ENCODE results near the gene NFIC. TPM values are rescaled to one million over a fixed set of nuclear protein-coding genes. Genes with fewer than 3 reads are reported as not detected.

Gene NFIC
- polyA plus RNA-seq, 1 of the 3 experiments (the other 2 are of a cell fraction) = 7.2 TPM

- H3K79me2 ChIP-seq (ENCODE audit: insufficient read depth) = peaks cover 96% of the 10 kb centered on the region
- TF ChIP-seq RCOR1 (IDR thresholded peaks at IDR 0.05; ENCODE audit: low read length) = no peak
- no peak for TF ChIP-seq MXI1 (IDR thresholded peaks at IDR 0.05; ENCODE audit: low read depth, low read length)
- no peak for TF ChIP-seq EP300 (IDR thresholded peaks at IDR 0.05; ENCODE audit: borderline replicate concordance in 1 of 2, low read depth in 1 of 2, low read length in 1 of 2)
- no peak for TF ChIP-seq CHD2 (IDR thresholded peaks at IDR 0.05; ENCODE audit: low read length, partially characterized antibody)
- no peak for TF ChIP-seq USF2 (IDR thresholded peaks at IDR 0.05; ENCODE audit: borderline replicate concordance, low read depth, low read length)
- TF ChIP-seq YY1 (IDR thresholded peaks at IDR 0.05; ENCODE audit: low read depth) = no peak
- TF ChIP-seq FOXM1 (IDR thresholded peaks at IDR 0.05; ENCODE audit: low read depth) = no peak
- no peak overlapping the region for H3K4me2 ChIP-seq
- ChIA-PET POLR2A (no interaction called here), CTCF (interaction anchor here (1.1 to 1.2 kb wide), 2 partner anchors 10 to 13 kb away, joined by 3 read pairs; no protein-coding TSS in a partner anchor)
- H2AFZ ChIP-seq (ENCODE audit: low read depth) = no peak overlapping the region
- H3K9me3 ChIP-seq = no peaks in the 10 kb centered on the region
- WGBS (ENCODE audit: low lambda C conversion rate) = 94% methylated on average over 19 of the region's 31 CpGs
- H3K27me3 ChIP-seq (ENCODE audit: insufficient read depth) = no peaks in the 10 kb centered on the region
- H4K20me1 ChIP-seq (ENCODE audit: insufficient read depth) = peaks cover 62% of the 10 kb centered on the region
- H3K4me3 ChIP-seq (ENCODE audit: low read depth in 2 of 2, low read length in 1 of 2) = no peak overlapping the region
- peaks cover 5 to 8% of the 10 kb centered on the region in 2 experiments for H3K36me3 ChIP-seq (replicated peaks in 1 of 2; ENCODE audit: control insufficient read depth in 1 of 2, insufficient read depth in 2 of 2, low read length in 1 of 2)
- H3K27ac ChIP-seq (ENCODE audit: low read depth in 2 of 2, low read length in 1 of 2) = no peak overlapping the region
- DNase-seq = no peak
- H3K9ac ChIP-seq = no peak overlapping the region
- H3K9me2 ChIP-seq = no peaks in the 10 kb centered on the region
- H3K4me1 ChIP-seq (ENCODE audit: control insufficient read depth in 1 of 2, insufficient read depth in 2 of 2, low read depth in 1 of 2, low read length in 1 of 2) = peaks cover 0 to 4% of the 10 kb centered on the region in 2 experiments; a peak in 2 of 4 replicates
- no peaks in the 10 kb centered on the region for H3F3A ChIP-seq (replicated peaks; ENCODE audit: insufficient read depth)
These were observed 31.9 kb downstream of the NFIC start for GRCh38 chr19:3398114-3398899.

- no peaks in the 10 kb centered on the region for H3K27me3 ChIP-seq (ENCODE audit: insufficient read depth)
- H3K4me2 ChIP-seq = no peak overlapping the region
- H3K9ac ChIP-seq = no peak overlapping the region
- ChIA-PET POLR2A (no interaction called here), CTCF (interaction anchor here (1.1 to 1.2 kb wide), 2 partner anchors 11 to 12 kb away, joined by 3 read pairs; no protein-coding TSS in a partner anchor)
- 85% methylated on average over 9 of the region's 10 CpGs for WGBS (ENCODE audit: low lambda C conversion rate)
- peaks cover 5 to 8% of the 10 kb centered on the region in 2 experiments for H3K36me3 ChIP-seq (replicated peaks in 1 of 2; ENCODE audit: control insufficient read depth in 1 of 2, insufficient read depth in 2 of 2, low read length in 1 of 2)
- no peak overlapping the region for H2AFZ ChIP-seq (ENCODE audit: low read depth)
- DNase-seq = no peak
- peaks cover 94% of the 10 kb centered on the region for H3K79me2 ChIP-seq (ENCODE audit: insufficient read depth)
- H3K9me3 ChIP-seq = no peaks in the 10 kb centered on the region
- H3F3A ChIP-seq (replicated peaks; ENCODE audit: insufficient read depth) = no peaks in the 10 kb centered on the region
- peaks cover 0 to 7% of the 10 kb centered on the region in 2 experiments; a peak in 2 of 4 replicates for H3K4me1 ChIP-seq (ENCODE audit: control insufficient read depth in 1 of 2, insufficient read depth in 2 of 2, low read depth in 1 of 2, low read length in 1 of 2)
- no peak overlapping the region for H3K4me3 ChIP-seq (ENCODE audit: low read depth in 2 of 2, low read length in 1 of 2)
- H4K20me1 ChIP-seq (ENCODE audit: insufficient read depth) = peaks cover 61% of the 10 kb centered on the region
- H3K27ac ChIP-seq (ENCODE audit: low read depth in 2 of 2, low read length in 1 of 2) = no peak overlapping the region
- H3K9me2 ChIP-seq = no peaks in the 10 kb centered on the region
- TF ChIP-seq FOSL2 (IDR thresholded peaks at IDR 0.05; ENCODE audit: borderline replicate concordance, low read depth) (no peak), JUND (IDR thresholded peaks at IDR 0.05) (no peak), SIN3A (IDR thresholded peaks at IDR 0.05; ENCODE audit: borderline replicate concordance, low read depth, low read length) (no peak), USF2 (IDR thresholded peaks at IDR 0.05; ENCODE audit: borderline replicate concordance, low read depth, low read length) (no peak), TEAD4 (IDR thresholded peaks at IDR 0.05; ENCODE audit: borderline replicate concordance, insufficient read depth) (no peak), FOXJ3 (CRISPR knock-in tag; IDR thresholded peaks at IDR 0.05) (no peak), ZBTB33 (IDR thresholded peaks at IDR 0.05; ENCODE audit: borderline replicate concordance, low read depth) (no peak), MAX (IDR thresholded peaks at IDR 0.05; ENCODE audit: low read depth) (no peak), YY1 (IDR thresholded peaks at IDR 0.05; ENCODE audit: low read depth) (no peak), IRF3 (IDR thresholded peaks at IDR 0.05; ENCODE audit: low read depth, low read length) (no peak), CTCF (IDR thresholded peaks at IDR 0.05) (no peak), NFIC (IDR thresholded peaks at IDR 0.05; ENCODE audit: borderline replicate concordance) (no peak)
These were observed 32.5 kb downstream of the NFIC start for GRCh38 chr19:3398900-3399278.

Measured in SK-N-SH (cell line).